Transverse colon (tissue), 4 donors: ENCODE measurements around the gene MAS1L.

Experiments
- EP300 ChIP-seq: sonication (generic); formaldehyde crosslinking; IDR thresholded peaks from one replicate; pipeline ENCODE4 v1.6.1; 2017; ENCODE audit warnings: antibody characterized with exemption, low read depth
- POLR2A ChIP-seq: fragments of 450-650 bp; IDR thresholded peaks from one replicate; pipeline ENCODE4 v1.6.1; 2016; ENCODE audit warnings: antibody characterized with exemption, mild to moderate bottlenecking, moderate library complexity
- POLR2AphosphoS5 ChIP-seq, 3 donors: sonication (generic); formaldehyde crosslinking; IDR thresholded peaks; one replicate each; pipeline ENCODE4 v1.6.1; 2016; ENCODE audit warnings: antibody characterized with exemption in 3 of 3
- TF ChIP-seq, protein P1 (sequence below), 5 experiments: fragments of 200-600 bp in 3 of 5; fragments of 450-650 bp in 2 of 5; sonication (generic) in 3 of 5; IDR thresholded peaks; 1 replicate in 2 of 5; 2 replicates in 3 of 5; pipeline ENCODE4 v1.5.1; 2016 to 2017; ENCODE audit warnings: antibody characterized with exemption in 5 of 5, inconsistent platforms in 3 of 5, mild to moderate bottlenecking in 2 of 5, moderate library complexity in 1 of 5

GRCh38 chr6:29524044-29524443 lies 36.3 kb upstream of the MAS1L start:
- TF ChIP-seq POLR2A, result no peak
- TF ChIP-seq POLR2AphosphoS5 (IDR thresholded peaks at IDR 0.05), result no peak
- TF ChIP-seq EP300, result no peak
- TF ChIP-seq, protein P1, sequence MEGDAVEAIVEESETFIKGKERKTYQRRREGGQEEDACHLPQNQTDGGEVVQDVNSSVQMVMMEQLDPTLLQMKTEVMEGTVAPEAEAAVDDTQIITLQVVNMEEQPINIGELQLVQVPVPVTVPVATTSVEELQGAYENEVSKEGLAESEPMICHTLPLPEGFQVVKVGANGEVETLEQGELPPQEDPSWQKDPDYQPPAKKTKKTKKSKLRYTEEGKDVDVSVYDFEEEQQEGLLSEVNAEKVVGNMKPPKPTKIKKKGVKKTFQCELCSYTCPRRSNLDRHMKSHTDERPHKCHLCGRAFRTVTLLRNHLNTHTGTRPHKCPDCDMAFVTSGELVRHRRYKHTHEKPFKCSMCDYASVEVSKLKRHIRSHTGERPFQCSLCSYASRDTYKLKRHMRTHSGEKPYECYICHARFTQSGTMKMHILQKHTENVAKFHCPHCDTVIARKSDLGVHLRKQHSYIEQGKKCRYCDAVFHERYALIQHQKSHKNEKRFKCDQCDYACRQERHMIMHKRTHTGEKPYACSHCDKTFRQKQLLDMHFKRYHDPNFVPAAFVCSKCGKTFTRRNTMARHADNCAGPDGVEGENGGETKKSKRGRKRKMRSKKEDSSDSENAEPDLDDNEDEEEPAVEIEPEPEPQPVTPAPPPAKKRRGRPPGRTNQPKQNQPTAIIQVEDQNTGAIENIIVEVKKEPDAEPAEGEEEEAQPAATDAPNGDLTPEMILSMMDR (IDR thresholded peaks at IDR 0.05), result no peak
